ENCODE measurements around the gene CNBD2. TPM values are rescaled to one million over a fixed set of nuclear protein-coding genes. Genes with fewer than 3 reads are reported as not detected.
"Not testable (repeated sequence)": the region's sequence is repeated elsewhere in the genome, so short reads cannot be mapped to it uniquely, and the experiment has no call there.

CNBD2 gene
- total RNA-seq, 1 donor from 2014 or later, result 3.0 TPM

DNA sequence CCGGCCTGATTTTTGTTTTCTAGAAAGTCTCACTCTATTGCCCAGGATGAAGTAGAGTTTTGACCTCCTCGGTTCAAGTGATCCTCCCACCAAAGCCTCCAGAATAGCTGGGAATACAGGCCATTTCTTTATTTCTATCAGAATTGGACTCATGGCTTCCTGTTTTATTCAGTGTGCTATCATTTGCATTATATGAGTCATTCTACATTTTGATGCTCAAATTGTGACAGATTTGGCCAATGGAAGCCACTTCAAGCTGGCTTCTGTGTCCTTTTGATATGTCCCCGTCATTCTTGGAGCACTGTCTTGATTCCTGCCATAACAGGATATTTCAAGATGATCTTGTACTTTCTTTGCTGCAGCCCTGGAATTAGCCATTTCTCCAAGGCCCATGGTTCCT is 75.1 kb downstream of the CNBD2 start:
- DNase-seq (ENCODE audit: low read depth), result no peak
- Histone ChIP-seq H3K27me3 (ENCODE audit: insufficient read depth, low read length) (no peaks in the 10 kb centered on the region), H3K27ac (ENCODE audit: low read depth, low read length) (no peak overlapping the region), H3K9me3 (ENCODE audit: insufficient read depth, low read depth, low read length) (no peaks in the 10 kb centered on the region), H4K20me1 (ENCODE audit: insufficient read depth, low read length) (peaks cover 62% of the 10 kb centered on the region), H3K36me3 (ENCODE audit: insufficient read depth, low read length) (peaks cover 5% of the 10 kb centered on the region), H3K79me2 (ENCODE audit: insufficient read depth, low read length) (peaks cover 44% of the 10 kb centered on the region), H3K4me2 (ENCODE audit: low read length) (no peak overlapping the region), H2AFZ (ENCODE audit: low read depth, low read length) (no peak overlapping the region), H3K4me3 (ENCODE audit: insufficient read depth, low read depth, low read length) (no peak overlapping the region), H3K9ac (ENCODE audit: low read length) (no peak overlapping the region), H3K4me1 (ENCODE audit: insufficient read depth, low read length) (peaks cover 7% of the 10 kb centered on the region)
- Mint-ChIP-seq H3K4me3 (ENCODE audit: unreplicated experiment) (no peak overlapping the region), H3K4me1 (ENCODE audit: low read depth, unreplicated experiment) (peaks cover 15% of the 10 kb centered on the region), H3K9me3 (ENCODE audit: unreplicated experiment) (no peaks in the 10 kb centered on the region), H3K27ac (ENCODE audit: unreplicated experiment) (no peak overlapping the region), H3K36me3 (ENCODE audit: low read depth, unreplicated experiment) (peaks cover 19% of the 10 kb centered on the region), H3K27me3 (ENCODE audit: low read depth, unreplicated experiment) (no peaks in the 10 kb centered on the region)
- no peak for FAIRE-seq
- TF ChIP-seq, protein P1, sequence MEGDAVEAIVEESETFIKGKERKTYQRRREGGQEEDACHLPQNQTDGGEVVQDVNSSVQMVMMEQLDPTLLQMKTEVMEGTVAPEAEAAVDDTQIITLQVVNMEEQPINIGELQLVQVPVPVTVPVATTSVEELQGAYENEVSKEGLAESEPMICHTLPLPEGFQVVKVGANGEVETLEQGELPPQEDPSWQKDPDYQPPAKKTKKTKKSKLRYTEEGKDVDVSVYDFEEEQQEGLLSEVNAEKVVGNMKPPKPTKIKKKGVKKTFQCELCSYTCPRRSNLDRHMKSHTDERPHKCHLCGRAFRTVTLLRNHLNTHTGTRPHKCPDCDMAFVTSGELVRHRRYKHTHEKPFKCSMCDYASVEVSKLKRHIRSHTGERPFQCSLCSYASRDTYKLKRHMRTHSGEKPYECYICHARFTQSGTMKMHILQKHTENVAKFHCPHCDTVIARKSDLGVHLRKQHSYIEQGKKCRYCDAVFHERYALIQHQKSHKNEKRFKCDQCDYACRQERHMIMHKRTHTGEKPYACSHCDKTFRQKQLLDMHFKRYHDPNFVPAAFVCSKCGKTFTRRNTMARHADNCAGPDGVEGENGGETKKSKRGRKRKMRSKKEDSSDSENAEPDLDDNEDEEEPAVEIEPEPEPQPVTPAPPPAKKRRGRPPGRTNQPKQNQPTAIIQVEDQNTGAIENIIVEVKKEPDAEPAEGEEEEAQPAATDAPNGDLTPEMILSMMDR (IDR thresholded peaks at IDR 0.05; ENCODE audit: insufficient read depth, low read depth, low read length), result no peak
- TF ChIP-seq EZH2 (IDR thresholded peaks at IDR 0.05; ENCODE audit: insufficient read depth, low read length), result no peak

DNA sequence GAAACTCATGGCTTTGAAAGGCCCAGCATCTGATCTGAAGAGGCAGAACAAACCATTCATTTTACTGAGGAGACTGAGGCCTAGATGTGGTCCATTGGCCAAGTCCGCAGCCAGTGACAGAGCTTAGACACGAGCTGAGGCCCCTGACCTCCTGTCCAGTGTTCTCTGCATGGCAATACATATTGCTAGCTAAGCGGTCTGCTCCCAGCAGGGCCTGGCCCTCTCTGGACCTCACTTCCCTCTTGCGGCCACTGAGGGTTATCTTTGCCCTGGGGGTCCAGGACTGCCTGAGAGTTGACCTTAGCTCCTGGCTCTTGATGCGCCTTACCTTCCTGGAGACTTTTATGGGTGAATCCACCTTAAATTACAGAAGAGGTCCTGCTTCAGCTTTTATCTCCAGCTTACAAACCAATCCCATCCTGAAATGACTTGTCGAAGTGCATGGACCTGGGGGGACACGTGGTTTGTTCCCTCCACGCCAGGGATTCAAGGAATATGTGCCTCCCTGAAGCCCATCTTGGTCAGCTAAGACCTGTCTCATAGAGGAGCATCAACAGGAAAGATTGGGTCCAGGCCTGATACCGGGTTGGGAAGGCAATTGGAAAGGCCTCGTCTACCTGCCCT is 75.6 kb downstream of the CNBD2 start:
- H3K9me3 ChIP-seq (ENCODE audit: insufficient read depth, low read depth, low read length), result no peaks in the 10 kb centered on the region
- H3K9ac ChIP-seq (ENCODE audit: low read length), result no peak overlapping the region
- peaks cover 49% of the 10 kb centered on the region for H3K79me2 ChIP-seq (ENCODE audit: insufficient read depth, low read length)
- Mint-ChIP-seq H3K27me3 (ENCODE audit: low read depth, unreplicated experiment) (no peaks in the 10 kb centered on the region), H3K27ac (ENCODE audit: unreplicated experiment) (no peak overlapping the region), H3K36me3 (ENCODE audit: low read depth, unreplicated experiment) (peaks cover 21% of the 10 kb centered on the region), H3K4me1 (ENCODE audit: low read depth, unreplicated experiment) (peaks cover 15% of the 10 kb centered on the region), H3K9me3 (ENCODE audit: unreplicated experiment) (no peaks in the 10 kb centered on the region), H3K4me3 (ENCODE audit: unreplicated experiment) (no peak overlapping the region)
- H3K36me3 ChIP-seq (ENCODE audit: insufficient read depth, low read length), result peaks cover 5% of the 10 kb centered on the region
- peaks cover 7% of the 10 kb centered on the region for H3K4me1 ChIP-seq (ENCODE audit: insufficient read depth, low read length)
- no peak for FAIRE-seq
- no peaks in the 10 kb centered on the region for H3K27me3 ChIP-seq (ENCODE audit: insufficient read depth, low read length)
- no peak for DNase-seq (ENCODE audit: low read depth)
- peaks cover 68% of the 10 kb centered on the region for H4K20me1 ChIP-seq (ENCODE audit: insufficient read depth, low read length)
- H2AFZ ChIP-seq (ENCODE audit: low read depth, low read length), result no peak overlapping the region
- H3K4me2 ChIP-seq (ENCODE audit: low read length), result no peak overlapping the region
- H3K27ac ChIP-seq (ENCODE audit: low read depth, low read length), result no peak overlapping the region
- no peak for TF ChIP-seq EZH2 (IDR thresholded peaks at IDR 0.05; ENCODE audit: insufficient read depth, low read length)
- TF ChIP-seq, protein P1 (IDR thresholded peaks at IDR 0.05; ENCODE audit: insufficient read depth, low read depth, low read length), result no peak
- H3K4me3 ChIP-seq (ENCODE audit: insufficient read depth, low read depth, low read length), result no peak overlapping the region

DNA sequence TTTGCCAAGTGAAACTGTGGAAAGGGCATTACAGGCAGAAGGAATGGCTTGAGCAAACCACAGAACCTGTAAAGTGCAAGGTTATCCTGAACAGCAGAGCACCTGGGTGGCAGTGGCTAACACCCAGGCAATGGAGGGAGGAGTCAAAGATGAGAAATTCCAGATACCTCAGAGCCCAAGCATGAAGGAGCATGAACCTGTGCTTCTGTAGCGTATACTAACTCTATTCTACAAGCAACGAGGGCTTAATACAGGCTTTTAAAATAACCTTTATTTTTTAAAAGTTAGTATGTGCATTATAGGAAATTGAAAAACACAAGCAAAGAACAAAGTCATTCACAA is 77.0 kb downstream of the CNBD2 start:
- Mint-ChIP-seq H3K27me3 (ENCODE audit: low read depth, unreplicated experiment) (no peaks in the 10 kb centered on the region), H3K4me3 (ENCODE audit: unreplicated experiment) (no peak overlapping the region), H3K9me3 (ENCODE audit: unreplicated experiment) (no peaks in the 10 kb centered on the region), H3K27ac (ENCODE audit: unreplicated experiment) (no peak overlapping the region), H3K36me3 (ENCODE audit: low read depth, unreplicated experiment) (peaks cover 25% of the 10 kb centered on the region), H3K4me1 (ENCODE audit: low read depth, unreplicated experiment) (peaks cover 15% of the 10 kb centered on the region)
- peaks cover 68% of the 10 kb centered on the region for H4K20me1 ChIP-seq (ENCODE audit: insufficient read depth, low read length)
- H3K4me3 ChIP-seq (ENCODE audit: insufficient read depth, low read depth, low read length), result no peak overlapping the region
- no peak overlapping the region for H3K27ac ChIP-seq (ENCODE audit: low read depth, low read length)
- H2AFZ ChIP-seq (ENCODE audit: low read depth, low read length), result no peak overlapping the region
- no peaks in the 10 kb centered on the region for H3K9me3 ChIP-seq (ENCODE audit: insufficient read depth, low read depth, low read length)
- no peak overlapping the region for H3K4me2 ChIP-seq (ENCODE audit: low read length)
- no peaks in the 10 kb centered on the region for H3K27me3 ChIP-seq (ENCODE audit: insufficient read depth, low read length)
- DNase-seq (ENCODE audit: low read depth), result no peak
- H3K36me3 ChIP-seq (ENCODE audit: insufficient read depth, low read length), result peaks cover 5% of the 10 kb centered on the region
- no peak overlapping the region for H3K9ac ChIP-seq (ENCODE audit: low read length)
- peaks cover 61% of the 10 kb centered on the region for H3K79me2 ChIP-seq (ENCODE audit: insufficient read depth, low read length)
- no peak for FAIRE-seq
- peaks cover 7% of the 10 kb centered on the region for H3K4me1 ChIP-seq (ENCODE audit: insufficient read depth, low read length)
- TF ChIP-seq, protein P1 (IDR thresholded peaks at IDR 0.05; ENCODE audit: insufficient read depth, low read depth, low read length), result no peak
- TF ChIP-seq EZH2 (IDR thresholded peaks at IDR 0.05; ENCODE audit: insufficient read depth, low read length), result no peak

DNA sequence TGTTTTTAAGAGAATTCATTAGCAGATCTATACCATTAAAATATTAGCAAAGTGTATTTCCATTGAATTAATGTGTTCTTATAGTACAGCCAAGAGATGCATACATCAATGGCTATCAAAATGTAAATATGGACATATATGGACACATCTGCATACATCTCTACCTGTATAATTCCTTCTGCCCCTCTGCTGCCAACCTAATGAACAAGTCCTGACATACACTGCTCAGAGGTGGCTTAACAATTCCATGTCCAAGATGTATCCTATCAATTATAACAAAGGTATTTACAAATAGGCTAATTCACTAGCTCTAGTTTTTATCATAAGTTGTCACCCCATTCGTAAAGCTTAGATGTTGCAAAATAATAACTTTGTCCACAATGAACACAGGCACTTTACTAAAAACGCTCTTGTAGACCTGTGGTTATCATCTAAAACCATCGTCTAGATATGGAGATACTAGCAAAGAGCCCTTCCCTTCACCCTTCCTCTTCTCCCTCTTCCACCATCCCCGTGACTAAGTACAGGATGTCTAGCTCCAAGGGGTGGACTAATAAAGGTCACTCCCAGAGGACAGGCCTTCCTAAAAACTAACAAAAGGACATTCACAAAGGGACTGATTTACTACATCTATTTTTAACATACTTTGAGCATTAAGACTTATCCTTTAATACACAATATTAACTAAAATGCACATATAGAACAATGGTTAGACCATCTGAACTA is 77.8 kb downstream of the CNBD2 start:
- not testable (repeated sequence) for H3K9ac ChIP-seq (ENCODE audit: low read length); H3K27me3 ChIP-seq (ENCODE audit: insufficient read depth, low read length); H3K4me3 ChIP-seq (ENCODE audit: insufficient read depth, low read depth, low read length); H2AFZ ChIP-seq (ENCODE audit: low read depth, low read length); DNase-seq (ENCODE audit: low read depth); FAIRE-seq; H3K27ac Mint-ChIP-seq (ENCODE audit: unreplicated experiment); H3K9me3 Mint-ChIP-seq (ENCODE audit: unreplicated experiment); H3K4me1 ChIP-seq (ENCODE audit: insufficient read depth, low read length); H3K9me3 ChIP-seq (ENCODE audit: insufficient read depth, low read depth, low read length); H3K27me3 Mint-ChIP-seq (ENCODE audit: low read depth, unreplicated experiment); H3K27ac ChIP-seq (ENCODE audit: low read depth, low read length); H3K36me3 ChIP-seq (ENCODE audit: insufficient read depth, low read length)
- Histone ChIP-seq H3K79me2 (ENCODE audit: insufficient read depth, low read length) (peaks cover 66% of the 10 kb centered on the region), H4K20me1 (ENCODE audit: insufficient read depth, low read length) (peaks cover 67% of the 10 kb centered on the region), H3K4me2 (ENCODE audit: low read length) (peak overlapping the region; percentile 53)
- Mint-ChIP-seq H3K36me3 (ENCODE audit: low read depth, unreplicated experiment) (peaks cover 21% of the 10 kb centered on the region), H3K4me3 (ENCODE audit: unreplicated experiment) (peak overlapping the region; percentile 72), H3K4me1 (ENCODE audit: low read depth, unreplicated experiment) (peaks cover 17% of the 10 kb centered on the region)
